Measurements from ENCODE around the gene KCNJ15.

Gene KCNJ15

GRCh38 chr21:38227401-38227800, 29.4 kb upstream of the KCNJ15 start:
- Histone ChIP-seq H3K36me3 (ENCODE audit: insufficient read depth) (no peaks in the 10 kb centered on the region), H3K9ac (no peak overlapping the region), H3K27me3 (ENCODE audit: insufficient read depth, low read depth) (no peaks in the 10 kb centered on the region), H3K4me3 (IDR thresholded peaks at IDR 0.05; ENCODE audit: insufficient read depth, low read depth, low read length) (no peak overlapping the region), H3K27ac (no peak overlapping the region), H2AFZ (ENCODE audit: low read depth) (no peak overlapping the region), H4K20me1 (ENCODE audit: insufficient read depth) (no peaks in the 10 kb centered on the region), H3K79me2 (ENCODE audit: insufficient read depth, low read depth) (no peaks in the 10 kb centered on the region), H3K4me2 (no peak overlapping the region), H3K4me1 (ENCODE audit: low read depth, poor library complexity, severe bottlenecking) (no peaks in the 10 kb centered on the region)
- TF ChIP-seq CTCF (conservative IDR thresholded peaks at IDR 0.05; ENCODE audit: low read depth, low read length): no peak

GRCh38 chr21:38228115-38228514, 28.7 kb upstream of the KCNJ15 start:
- H3K4me1 ChIP-seq (ENCODE audit: low read depth, poor library complexity, severe bottlenecking): no peaks in the 10 kb centered on the region
- H3K4me2 ChIP-seq: no peak overlapping the region
- no peak overlapping the region for H3K4me3 ChIP-seq (IDR thresholded peaks at IDR 0.05; ENCODE audit: insufficient read depth, low read depth, low read length)
- H4K20me1 ChIP-seq (ENCODE audit: insufficient read depth): no peaks in the 10 kb centered on the region
- no peaks in the 10 kb centered on the region for H3K27me3 ChIP-seq (ENCODE audit: insufficient read depth, low read depth)
- no peak for TF ChIP-seq CTCF (conservative IDR thresholded peaks at IDR 0.05; ENCODE audit: low read depth, low read length)
- no peak overlapping the region for H3K27ac ChIP-seq
- no peak overlapping the region for H2AFZ ChIP-seq (ENCODE audit: low read depth)
- no peak overlapping the region for H3K9ac ChIP-seq
- H3K36me3 ChIP-seq (ENCODE audit: insufficient read depth): no peaks in the 10 kb centered on the region
- H3K79me2 ChIP-seq (ENCODE audit: insufficient read depth, low read depth): no peaks in the 10 kb centered on the region

- H3K4me1 ChIP-seq (ENCODE audit: low read depth, poor library complexity, severe bottlenecking): no peaks in the 10 kb centered on the region
- no peak overlapping the region for H3K27ac ChIP-seq
Measured at GRCh38 chr21:38228537-38228936, 28.3 kb upstream of the KCNJ15 start.

GRCh38 chr21:38229260-38229877, 27.4 kb upstream of the KCNJ15 start:
- no peak for TF ChIP-seq CTCF (conservative IDR thresholded peaks at IDR 0.05; ENCODE audit: low read depth, low read length)
- Histone ChIP-seq H3K4me1 (ENCODE audit: low read depth, poor library complexity, severe bottlenecking) (no peaks in the 10 kb centered on the region), H3K4me2 (no peak overlapping the region), H3K27me3 (ENCODE audit: insufficient read depth, low read depth) (no peaks in the 10 kb centered on the region), H3K36me3 (ENCODE audit: insufficient read depth) (no peaks in the 10 kb centered on the region), H2AFZ (ENCODE audit: low read depth) (no peak overlapping the region), H3K4me3 (IDR thresholded peaks at IDR 0.05; ENCODE audit: insufficient read depth, low read depth, low read length) (no peak overlapping the region), H3K9ac (no peak overlapping the region), H4K20me1 (ENCODE audit: insufficient read depth) (no peaks in the 10 kb centered on the region), H3K27ac (no peak overlapping the region), H3K79me2 (ENCODE audit: insufficient read depth, low read depth) (no peaks in the 10 kb centered on the region)

More at GRCh38 chr21:38228537-38228936, 28.3 kb upstream of the KCNJ15 start:
- H2AFZ ChIP-seq (ENCODE audit: low read depth): no peak overlapping the region
- no peaks in the 10 kb centered on the region for H3K27me3 ChIP-seq (ENCODE audit: insufficient read depth, low read depth)
- no peak for TF ChIP-seq CTCF (conservative IDR thresholded peaks at IDR 0.05; ENCODE audit: low read depth, low read length)
- no peaks in the 10 kb centered on the region for H4K20me1 ChIP-seq (ENCODE audit: insufficient read depth)
- H3K9ac ChIP-seq: no peak overlapping the region
- H3K4me3 ChIP-seq (IDR thresholded peaks at IDR 0.05; ENCODE audit: insufficient read depth, low read depth, low read length): no peak overlapping the region
- no peak overlapping the region for H3K4me2 ChIP-seq
- no peaks in the 10 kb centered on the region for H3K79me2 ChIP-seq (ENCODE audit: insufficient read depth, low read depth)
- no peaks in the 10 kb centered on the region for H3K36me3 ChIP-seq (ENCODE audit: insufficient read depth)

Measured in KMS-11 (cell line).